HuH-7 (cell line): Measurements from ENCODE around the gene MBNL1.

Source experiments
- DNase-seq: peaks from one replicate; pipeline ENCODE4 v3.0.0; 2011; ENCODE audit warnings: low spot score

Gene MBNL1

GRCh38 chr3:152276681-152277080 is 8.0 kb downstream of the MBNL1 start:
- DNase-seq, result no peak

GRCh38 chr3:152277198-152277597 is 8.5 kb downstream of the MBNL1 start:
- DNase-seq, result no peak

GRCh38 chr3:152278756-152279427 is 10.2 kb downstream of the MBNL1 start:
- DNase-seq, result no peak

- DNase-seq, result no peak
These were observed 10.8 kb downstream of the MBNL1 start for GRCh38 chr3:152279479-152279878.

GRCh38 chr3:152280539-152280938 is 11.8 kb downstream of the MBNL1 start:
- no peak for DNase-seq

- DNase-seq, result no peak
These were observed 12.5 kb downstream of the MBNL1 start for GRCh38 chr3:152281133-152281713.

GRCh38 chr3:152282813-152283212 is 14.1 kb downstream of the MBNL1 start:
- no peak for DNase-seq

- DNase-seq, result no peak
These were observed 15.0 kb downstream of the MBNL1 start for GRCh38 chr3:152283492-152284381.

- DNase-seq, result no peak
These were observed 16.2 kb downstream of the MBNL1 start for GRCh38 chr3:152284906-152285305.

GRCh38 chr3:152285509-152285908 is 16.8 kb downstream of the MBNL1 start:
- no peak for DNase-seq

GRCh38 chr3:152287898-152288576 is 19.3 kb downstream of the MBNL1 start:
- no peak for DNase-seq

GRCh38 chr3:152288681-152289080 is 20.0 kb downstream of the MBNL1 start:
- no peak for DNase-seq

- DNase-seq, result no peak
These were observed 21.0 kb downstream of the MBNL1 start for GRCh38 chr3:152289708-152290107.

GRCh38 chr3:152290374-152290773 is 21.6 kb downstream of the MBNL1 start:
- no peak for DNase-seq

- no peak for DNase-seq
These were observed 22.5 kb downstream of the MBNL1 start for GRCh38 chr3:152291238-152291637.

GRCh38 chr3:152291649-152292066 is 22.9 kb downstream of the MBNL1 start:
- no peak for DNase-seq

- DNase-seq, result no peak
These were observed 23.6 kb downstream of the MBNL1 start for GRCh38 chr3:152292366-152292765.

- no peak for DNase-seq
These were observed 24.7 kb downstream of the MBNL1 start for GRCh38 chr3:152293347-152294006.

GRCh38 chr3:152295344-152295743 is 26.6 kb downstream of the MBNL1 start:
- no peak for DNase-seq

GRCh38 chr3:152295806-152296205 is 27.1 kb downstream of the MBNL1 start:
- no peak for DNase-seq

- no peak for DNase-seq
These were observed 27.7 kb downstream of the MBNL1 start for GRCh38 chr3:152296382-152296781.

GRCh38 chr3:152296971-152297370 is 28.2 kb downstream of the MBNL1 start:
- DNase-seq, result no peak
